ENCODE data around the gene HAT1. TPM values are rescaled to one million over a fixed set of nuclear protein-coding genes. Genes with fewer than 3 reads are reported as not detected.

The HAT1 gene
- polyA plus RNA-seq, 5 donors = 54.4 to 80.4 (median 63.6) TPM

- DNase-seq = no peak
Measured at GRCh38 chr2:172021955-172022354, 99.7 kb downstream of the HAT1 start.

- no peak for DNase-seq
Measured at GRCh38 chr2:172031536-172031935, 109.3 kb downstream of the HAT1 start.

Other genes with a start within 250 kb of the HAT1 start
- 100 to 1,000 TPM; 163 to 264 (median 226) TPM for gene DYNC1I2, start 235.0 kb upstream of the HAT1 start, polyA plus RNA-seq (ENCODE audit: insufficient read depth in 1 of 5, insufficient read length in 5 of 5, low replicate concordance in 1 of 5)
- 10 to 100 TPM; 19.2 to 32.9 (median 27.3) TPM for gene SLC25A12, start 28.2 kb upstream of the HAT1 start, polyA plus RNA-seq (ENCODE audit: insufficient read depth in 1 of 5, insufficient read length in 5 of 5, low replicate concordance in 1 of 5)
- gene METAP1D, start 77.5 kb downstream of the HAT1 start, polyA plus RNA-seq (ENCODE audit: insufficient read depth in 1 of 5, insufficient read length in 5 of 5, low replicate concordance in 1 of 5) = 10 to 100 TPM; 16.6 to 22.9 (median 20.6) TPM
- under 1 TPM in 4 of 5 donors, not detected in 1; 0.16 to 0.34 (median 0.26) TPM for gene DLX1, start 163.0 kb downstream of the HAT1 start, polyA plus RNA-seq (ENCODE audit: insufficient read depth in 1 of 5, insufficient read length in 5 of 5, low replicate concordance in 1 of 5)
- not detected for gene DLX2, start 180.4 kb downstream of the HAT1 start, polyA plus RNA-seq (ENCODE audit: insufficient read depth in 1 of 5, insufficient read length in 5 of 5, low replicate concordance in 1 of 5)

All from right lung (tissue), 5 donors.